DMS79 treated with DMSO at 0.1 percent for 48 hours (cell line): ENCODE results near the gene CDC16.

Experiments
- DNase-seq: peaks from one replicate; lab custom pipeline; 2025; lab: John Stamatoyannopoulos, UW

The CDC16 gene

DNA sequence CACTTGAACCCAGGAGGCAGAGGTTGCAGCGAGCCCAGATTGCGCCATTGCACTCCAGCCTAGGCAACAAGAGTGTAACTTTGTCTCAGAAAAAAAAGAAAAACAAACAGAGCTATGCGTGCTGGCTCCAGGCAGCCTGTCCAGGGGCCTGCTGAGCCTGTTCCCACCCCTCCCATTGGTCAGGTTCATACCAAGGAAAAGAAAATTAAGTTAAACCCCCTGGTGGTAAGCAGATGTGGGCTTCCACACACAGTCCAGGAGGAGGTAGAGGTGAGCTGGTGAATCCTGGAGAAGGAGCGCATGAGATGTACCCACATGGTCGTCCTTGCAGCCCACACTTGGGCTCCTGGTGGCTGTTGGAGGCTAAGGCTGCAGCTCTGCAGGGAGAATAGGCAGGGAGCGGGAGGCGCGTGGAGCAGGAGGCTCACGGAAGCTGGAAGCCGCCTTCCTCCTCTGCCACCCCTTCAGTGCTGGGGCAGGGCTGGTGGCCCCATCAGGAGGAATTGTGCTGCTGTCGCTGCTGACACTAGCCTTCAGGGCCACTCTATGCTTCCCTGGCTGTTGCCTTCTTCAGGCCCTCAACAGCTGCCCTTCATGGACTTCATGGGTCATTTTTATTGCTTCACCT is 69.1 kb downstream of the CDC16 start:
- no peak for DNase-seq

DNA sequence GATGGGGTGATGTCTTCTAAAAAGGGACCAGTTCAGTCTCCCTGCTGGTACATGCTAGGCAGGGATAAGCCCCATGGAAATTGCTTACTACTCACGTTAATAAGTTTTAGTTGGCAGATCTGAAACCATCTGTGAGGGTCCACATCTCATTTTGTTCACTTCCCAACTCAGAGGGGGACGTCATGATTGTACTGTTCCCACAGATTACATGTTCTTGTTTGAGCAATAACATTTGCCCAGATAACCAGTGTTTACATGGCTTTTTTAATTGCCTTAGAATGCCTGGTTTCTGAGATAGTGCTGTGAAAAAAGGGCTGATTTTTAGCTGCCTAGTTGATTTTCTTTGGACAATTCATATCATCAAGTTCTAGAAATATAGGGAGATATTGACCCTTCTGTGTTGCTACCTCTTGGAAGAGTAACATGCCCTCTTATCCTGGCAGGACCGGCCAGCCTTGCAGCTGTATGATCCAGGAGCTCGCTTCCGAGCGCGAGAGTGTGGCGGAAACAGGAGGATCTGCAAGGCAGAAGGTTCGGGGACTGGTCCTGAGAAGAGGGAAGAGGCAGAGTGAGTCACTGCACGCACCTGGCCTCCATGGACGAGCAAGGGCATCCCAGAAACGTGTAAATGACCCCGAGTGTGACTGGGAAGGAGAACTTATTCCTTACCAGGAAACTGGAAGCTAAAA is 69.8 kb downstream of the CDC16 start:
- DNase-seq: no peak

DNA sequence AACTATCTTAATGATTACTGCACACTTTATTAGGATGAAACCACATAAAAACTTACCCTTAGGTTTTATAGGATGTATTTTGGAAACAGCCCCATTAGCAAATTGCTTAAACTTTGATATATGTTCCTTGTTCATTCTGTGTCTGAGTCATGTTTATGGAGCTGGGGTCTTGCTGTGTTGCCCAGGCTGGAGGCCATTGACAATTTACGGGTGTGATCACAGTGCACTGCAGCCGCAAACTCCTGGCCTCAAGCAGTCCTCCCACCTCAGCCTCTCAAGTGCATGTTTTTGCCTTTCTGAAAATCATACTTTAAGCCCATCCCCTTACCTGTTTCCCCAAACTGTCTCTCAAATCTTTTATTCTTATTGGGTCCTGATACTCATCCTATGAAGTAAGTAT is 74.4 kb downstream of the CDC16 start:
- no peak for DNase-seq

DNA sequence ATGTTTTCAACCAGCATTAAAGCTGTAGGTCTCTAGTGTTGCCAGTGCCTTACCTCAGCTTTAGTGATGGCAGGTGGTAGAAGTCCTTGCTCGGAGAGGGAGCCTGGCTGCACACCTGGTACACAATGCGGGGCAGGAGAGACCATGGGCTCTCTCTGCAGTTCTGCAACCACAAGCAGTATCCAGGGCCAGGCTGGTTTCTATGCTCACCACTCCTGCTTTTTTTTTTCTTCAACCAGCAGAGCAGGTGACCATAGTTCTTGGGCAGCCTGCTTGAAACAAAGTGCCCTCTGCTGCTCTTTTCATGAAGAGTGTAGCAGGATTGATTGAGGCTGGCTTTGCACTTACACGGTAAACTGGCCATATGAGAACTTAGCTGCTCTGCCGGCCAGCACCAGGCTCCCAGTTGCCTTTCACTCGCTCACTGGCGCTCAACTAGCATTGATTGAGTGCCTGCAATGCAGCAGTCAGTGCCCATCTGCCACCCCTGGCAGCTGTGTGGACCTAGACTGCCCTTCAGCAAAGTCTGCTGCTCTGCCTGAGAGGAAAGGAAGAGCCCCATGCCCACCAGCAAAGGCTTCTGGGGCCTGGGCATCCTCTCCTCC is 75.2 kb downstream of the CDC16 start:
- DNase-seq: peak; percentile 93

DNA sequence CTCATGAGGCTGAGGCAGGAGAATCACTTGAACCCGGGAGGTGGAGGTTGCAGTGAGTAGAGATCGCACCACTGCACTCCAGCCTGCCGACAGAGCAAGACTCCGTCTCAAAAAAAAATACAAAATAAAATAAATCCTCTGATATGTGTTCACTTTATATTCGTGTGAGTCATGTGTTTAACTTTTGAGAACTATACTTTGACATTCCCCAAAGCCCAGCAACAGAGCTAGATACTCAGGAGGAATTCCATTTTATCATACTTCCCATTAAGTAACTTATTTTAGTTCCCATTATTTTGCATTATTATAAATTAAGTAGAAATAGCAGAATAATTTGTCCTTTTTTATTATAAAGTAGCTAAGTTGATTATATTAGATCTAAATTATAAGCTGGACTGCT is 76.3 kb downstream of the CDC16 start:
- DNase-seq: no peak

DNA sequence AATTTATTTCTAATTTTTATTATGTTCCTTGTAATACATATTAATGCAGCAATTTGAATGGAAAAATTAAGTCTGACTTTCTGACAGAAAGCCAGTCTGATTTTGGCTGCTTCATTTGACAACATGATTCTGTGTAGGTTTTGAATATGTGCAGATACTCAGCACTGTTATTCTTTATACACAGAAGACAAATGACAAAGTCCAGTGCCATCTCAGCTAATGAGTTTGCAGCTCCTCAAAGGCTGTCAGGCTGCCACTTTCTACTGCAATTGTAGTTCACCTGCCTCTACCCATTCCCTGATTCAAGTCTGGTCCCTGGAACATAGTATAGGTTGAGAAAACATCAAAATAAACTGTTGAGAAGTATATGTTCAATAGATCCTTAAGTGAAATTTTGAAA is 76.7 kb downstream of the CDC16 start:
- DNase-seq: no peak

DNA sequence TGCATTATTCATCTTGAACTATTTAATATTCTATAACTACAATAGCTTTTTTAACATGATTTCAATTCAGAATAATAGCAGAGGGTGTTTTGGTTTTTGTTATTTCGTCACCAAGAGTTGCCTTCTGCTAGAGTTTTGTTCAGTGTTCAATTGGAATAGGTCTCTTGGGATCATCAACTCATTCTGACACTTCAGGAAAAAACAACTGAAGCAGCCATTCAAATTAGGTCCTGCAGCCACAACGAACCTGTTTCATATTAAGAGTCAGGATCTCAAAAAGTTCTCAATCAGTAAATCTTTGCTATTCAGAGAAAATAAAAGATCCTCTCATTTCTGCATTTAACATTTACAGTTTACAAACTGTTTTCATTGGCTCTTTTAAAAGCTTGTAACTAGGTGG is 77.2 kb downstream of the CDC16 start:
- DNase-seq: peak; percentile 41

DNA sequence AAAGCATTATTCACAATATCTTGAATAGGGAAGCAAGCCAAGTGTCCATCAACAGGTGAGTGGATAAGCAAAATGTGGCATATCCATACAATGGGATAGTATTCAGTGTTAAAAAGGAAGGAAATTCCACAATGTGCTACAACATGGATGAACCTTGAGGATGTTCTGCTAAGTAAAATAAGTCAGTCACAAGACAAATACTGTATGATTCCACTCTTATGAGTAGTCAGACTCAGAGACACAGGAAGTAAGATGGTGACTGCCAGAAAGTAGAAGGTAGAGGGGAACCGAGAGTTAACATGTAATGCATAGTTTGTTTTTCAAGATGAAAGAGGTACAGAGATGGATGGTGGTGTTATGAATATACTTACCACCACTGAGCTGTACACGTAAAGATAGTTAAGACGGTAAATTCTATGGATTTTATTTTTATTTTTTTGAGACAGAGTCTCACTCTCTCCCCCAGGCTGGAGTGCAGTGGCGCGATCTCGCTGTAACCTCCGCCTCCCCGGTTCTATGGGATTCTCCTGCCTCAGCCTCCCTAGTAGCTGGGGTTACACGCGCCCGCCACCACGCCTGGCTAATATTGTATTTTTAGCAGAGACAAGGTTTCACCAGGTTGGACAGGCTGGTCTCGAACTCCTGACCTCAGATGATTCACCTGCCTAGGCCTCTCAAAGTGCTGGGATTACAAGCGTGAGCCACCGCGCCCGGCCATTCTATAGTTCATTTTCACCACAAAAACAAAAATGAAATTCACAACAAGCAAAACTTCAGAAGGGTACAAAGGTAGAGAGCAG is 78.6 kb downstream of the CDC16 start:
- DNase-seq: peak; percentile 24

DNA sequence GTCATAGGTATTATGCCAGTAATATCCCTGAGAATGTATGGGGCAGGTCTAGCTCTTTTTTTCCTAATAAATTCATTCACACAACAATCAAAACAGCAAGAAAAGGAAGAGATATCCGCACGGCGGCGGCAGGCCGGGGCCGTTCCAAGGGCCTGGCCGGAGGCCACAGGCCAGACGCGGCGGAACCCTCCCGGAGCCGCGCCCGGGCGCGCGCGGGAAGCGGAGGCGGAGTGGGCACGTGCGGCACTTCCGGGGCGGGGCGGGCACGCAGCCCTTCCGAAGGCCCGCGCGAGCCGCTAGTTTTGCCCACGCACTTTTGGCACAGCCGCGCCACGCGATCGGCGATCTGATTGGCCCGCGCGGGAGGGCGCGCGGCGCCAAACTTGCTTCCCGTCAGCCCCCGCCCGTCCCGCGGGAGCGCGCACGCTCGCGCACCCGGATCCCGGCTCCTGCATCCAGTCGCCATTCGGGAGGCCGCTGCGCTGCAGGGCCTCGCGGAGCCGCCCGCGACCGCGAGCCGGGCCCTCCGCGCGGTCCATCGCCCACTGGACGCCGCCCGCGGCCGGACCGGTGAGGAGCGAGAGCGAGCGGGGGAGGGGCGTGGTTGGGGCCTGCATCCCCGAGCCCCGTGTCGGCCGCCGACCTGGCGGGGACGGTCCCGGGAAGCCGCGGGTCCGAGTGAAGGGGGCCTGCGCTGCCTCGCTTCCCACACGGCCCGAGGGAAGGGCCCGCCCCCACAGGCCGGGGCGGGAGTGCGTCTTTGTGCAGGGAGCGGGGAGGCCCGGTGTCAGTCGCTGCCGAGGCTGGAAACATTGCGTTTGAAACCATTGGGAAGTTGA is 79.6 kb downstream of the CDC16 start, which contains the start of gene CHAMP1:
Gene CHAMP1 (plus strand): TSS at position 430 of the 839 bp plus-strand sequence. CDS start 9,340 bp downstream, outside the sequence.
- peak; percentile 98 for DNase-seq

DNA sequence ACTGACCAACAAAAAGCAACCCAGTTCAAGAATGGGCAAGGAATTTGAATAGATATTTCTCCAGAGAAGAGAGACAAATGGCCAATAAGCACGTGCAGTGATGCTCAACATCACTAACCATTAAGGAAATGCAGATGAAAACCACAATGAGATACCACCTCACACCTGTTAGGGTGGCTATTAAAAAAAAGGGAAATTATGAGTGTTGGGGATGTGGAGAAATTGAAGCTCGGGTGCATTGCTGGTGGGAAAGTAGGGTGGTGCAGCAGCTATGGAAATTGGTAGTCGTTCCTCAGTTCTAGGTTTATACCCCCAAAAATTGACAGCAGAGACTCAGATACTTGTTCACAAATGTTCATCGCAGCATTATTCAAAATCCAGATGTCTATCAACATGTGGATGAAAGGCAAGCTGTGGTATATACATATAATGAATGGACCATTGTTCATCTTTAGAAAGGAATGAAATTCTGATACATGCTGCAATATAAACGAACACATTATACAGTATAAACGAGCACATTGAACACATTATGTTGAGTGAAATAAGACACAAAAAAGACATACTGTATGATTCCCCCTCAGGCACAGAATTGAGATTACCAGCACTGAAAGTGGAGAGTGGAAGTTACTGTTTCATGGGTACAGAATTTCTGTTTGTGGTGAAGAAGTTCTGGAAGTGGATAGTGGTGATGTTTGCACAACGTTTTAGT is 80.5 kb downstream of the CDC16 start:
- peak; percentile 62 for DNase-seq

DNA sequence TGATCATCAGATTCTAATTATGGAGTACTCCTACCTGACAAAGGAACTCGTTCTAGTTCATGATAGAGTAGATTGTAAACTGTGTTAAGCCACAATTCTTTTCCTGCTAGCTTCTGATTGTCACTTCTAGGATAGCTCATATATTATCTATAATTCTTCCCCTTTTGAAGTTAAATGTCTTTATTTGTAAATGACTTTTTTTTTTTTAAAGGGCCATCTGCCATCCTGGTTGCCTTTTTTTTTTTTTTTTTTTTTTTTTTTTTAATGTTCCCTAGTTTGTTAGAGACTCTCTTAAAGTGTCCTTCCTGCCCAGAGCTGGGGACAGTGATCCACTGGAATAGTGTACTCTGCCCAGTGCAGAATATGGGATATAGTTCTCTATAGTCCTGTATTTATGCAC is 83.9 kb downstream of the CDC16 start:
- DNase-seq: no peak

DNA sequence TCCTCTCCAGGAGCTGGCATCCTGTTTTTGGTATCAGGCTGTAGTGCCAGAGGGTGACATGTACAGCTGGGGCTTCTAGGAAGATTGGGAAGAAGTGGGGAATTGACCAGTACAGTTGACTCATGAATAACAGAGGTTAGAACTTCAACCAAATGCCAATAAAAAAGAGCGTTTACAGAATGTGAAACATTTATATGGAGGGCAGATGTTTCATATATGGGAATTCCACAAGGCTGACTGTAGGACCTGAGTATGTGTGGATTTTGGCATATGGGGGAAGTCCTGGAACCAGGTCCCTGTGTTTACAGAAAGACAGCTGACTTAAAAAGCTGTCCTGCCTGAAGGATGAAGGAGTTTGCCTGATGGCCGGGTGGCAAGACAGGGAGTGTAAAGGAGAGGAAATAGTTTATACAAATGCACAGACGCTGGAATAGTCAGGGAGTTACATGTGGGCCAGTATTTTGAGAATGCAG is 84.8 kb downstream of the CDC16 start:
- no peak for DNase-seq

DNA sequence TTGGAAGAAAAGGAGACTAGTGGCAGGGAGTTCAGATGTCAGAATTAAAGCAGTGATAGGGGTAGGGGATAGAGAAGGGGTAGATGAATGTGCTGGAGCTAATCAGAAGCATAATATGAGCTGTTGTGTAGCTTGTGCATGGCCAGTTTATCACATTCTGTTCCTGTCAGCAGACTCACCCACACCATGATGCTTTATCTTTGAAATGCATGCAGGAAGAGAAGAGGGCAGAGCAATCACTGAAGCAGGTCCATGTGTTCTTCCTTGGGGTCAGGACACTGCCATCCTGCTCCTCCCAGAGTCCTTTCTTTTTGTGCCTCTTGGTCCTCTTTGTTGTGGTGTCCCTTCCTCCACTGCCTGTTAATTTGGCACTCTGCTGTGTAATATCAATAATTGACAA is 85.4 kb downstream of the CDC16 start:
- DNase-seq: no peak

DNA sequence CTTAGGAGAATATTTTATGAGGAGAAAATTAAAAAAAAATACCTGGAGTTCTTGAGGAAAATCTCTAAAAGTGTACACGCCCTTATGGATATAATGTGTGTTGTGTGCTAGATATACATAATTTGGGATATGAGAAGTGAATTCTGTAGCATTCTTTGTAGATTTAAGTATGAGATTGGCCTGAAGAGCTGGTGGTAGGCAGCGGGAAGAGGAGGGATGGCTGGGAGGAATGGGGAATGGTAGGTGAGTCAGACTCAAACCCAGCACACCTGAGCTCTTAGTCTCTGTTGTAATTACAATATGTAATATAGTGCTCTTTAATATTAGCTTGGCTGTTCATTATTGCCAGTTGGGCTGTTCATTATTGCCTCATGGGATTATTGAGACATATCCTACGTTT is 86.6 kb downstream of the CDC16 start:
- no peak for DNase-seq
